Left ventricle myocardium inferior (tissue), 1 donor: Measurements from ENCODE around the gene IQCB1. TPM values are rescaled to one million over a fixed set of nuclear protein-coding genes. Genes with fewer than 3 reads are reported as not detected.
A peak's percentile ranks its signal among the peaks of the same experiment; 100 is the strongest.

Experiments used
- DNase-seq: peaks from one replicate; pipeline ENCODE4 v3.0.0-alpha.2; 2020
- H3K27ac ChIP-seq: fragments of 200-600 bp; replicated peaks from 2 replicates; pipeline ENCODE4 v1.8.0; 2021
- H3K27me3 ChIP-seq: fragments of 200-600 bp; 2 replicates; pipeline ENCODE4 v1.8.0; 2021; ENCODE audit warnings: low read depth
- H3K36me3 ChIP-seq: fragments of 200-600 bp; 2 replicates; pipeline ENCODE4 v1.8.0; 2021
- H3K4me1 ChIP-seq: fragments of 200-600 bp; 2 replicates; pipeline ENCODE4 v1.8.0; 2021
- H3K4me3 ChIP-seq: fragments of 200-600 bp; 2 replicates; pipeline ENCODE4 v1.8.0; 2021; ENCODE audit warnings: mild to moderate bottlenecking, moderate library complexity
- H3K9me3 ChIP-seq: fragments of 200-600 bp; replicated peaks from 2 replicates; pipeline ENCODE4 v1.8.0; 2021
- CTCF ChIP-seq: fragments of 200-600 bp; IDR thresholded peaks from 2 replicates; pipeline ENCODE4 v1.8.0; 2021; ENCODE audit warnings: antibody characterized with exemption, mild to moderate bottlenecking, borderline replicate concordance
- intact Hi-C: fragments of 100-400 bp; cut with micrococcal nuclease; formaldehyde crosslinking; loops from one replicate; pipeline ENCODE4 v1.11.0; 2022
- long read RNA-seq: library from polyadenylated mRNA; unstranded; transcript quantifications from one replicate; pipeline ENCODE4 v2.0.0, GENCODE V29; 2021
- total RNA-seq: library from RNA; stranded (reverse); fragmentation: NEBNext Ultra II Directional; extraction: Animal tissue kit (Norgen Biotek cat#: 25700); gene quantifications from one replicate; pipeline ENCODE4 v1.2.1, GENCODE V29; 2021
- donor health status: DM: no; HTN: yes; CAD: no; lungs with severe emphysema.

IQCB1 gene
- 5.7 TPM for total RNA-seq
- long read RNA-seq, transcript IQCB1-201 (15 exons, 2,594 nt), result major isoform, 13 of 20 reads
- long read RNA-seq, partial matches to known transcripts, result 2 of 20 reads
- long read RNA-seq, other reads (novel, unspliced or antisense), result 4 of 20 reads

- DNase-seq, result peak; percentile 93
- Histone ChIP-seq H3K4me3 (peak within 1 kb of the TSS; percentile 84), H3K27ac (peak within 1 kb of the TSS; percentile 79), H3K4me1 (peaks cover 28% of the 10 kb centered on the region), H3K36me3 (peaks cover 9% of the 10 kb centered on the region), H3K27me3 (no peaks in the 10 kb centered on the region), H3K9me3 (no peaks in the 10 kb centered on the region)
- intact Hi-C loops, result no loop called here
- no peak for TF ChIP-seq CTCF
These were observed at the start of gene IQCB1, which contains the start of gene EAF2 for GRCh38 chr3:121834671-121835464. Gene IQCB1 (minus strand): TSS chr3:121835060. CDS start chr3:121828960, 6,100 bp downstream. Gene EAF2 (plus strand): TSS chr3:121835209. CDS start chr3:121835286, 77 bp downstream.

GRCh38 chr3:121883507-121883906, 48.6 kb upstream of the IQCB1 start:
- intact Hi-C loops, result no loop called here
- no peak overlapping the region for H3K27ac ChIP-seq
- H3K4me1 ChIP-seq, result no peaks in the 10 kb centered on the region
- H3K4me3 ChIP-seq, result no peak overlapping the region
- no peaks in the 10 kb centered on the region for H3K9me3 ChIP-seq
- no peak for DNase-seq
- H3K36me3 ChIP-seq, result no peaks in the 10 kb centered on the region
- TF ChIP-seq CTCF, result peak; percentile 36
- no peaks in the 10 kb centered on the region for H3K27me3 ChIP-seq

GRCh38 chr3:121878411-121878810, 43.6 kb upstream of the IQCB1 start:
- peaks cover under 1% of the 10 kb centered on the region for H3K36me3 ChIP-seq
- no peaks in the 10 kb centered on the region for H3K4me1 ChIP-seq
- no peak for TF ChIP-seq CTCF
- no peak for DNase-seq
- no peaks in the 10 kb centered on the region for H3K27me3 ChIP-seq
- no peak overlapping the region for H3K4me3 ChIP-seq
- intact Hi-C loops, result no loop called here
- no peak overlapping the region for H3K27ac ChIP-seq
- no peaks in the 10 kb centered on the region for H3K9me3 ChIP-seq

- Histone ChIP-seq H3K9me3 (no peaks in the 10 kb centered on the region), H3K27me3 (no peaks in the 10 kb centered on the region), H3K27ac (no peak overlapping the region), H3K4me1 (no peaks in the 10 kb centered on the region), H3K36me3 (peaks cover 8% of the 10 kb centered on the region), H3K4me3 (no peak overlapping the region)
- intact Hi-C loops, result no loop called here
- no peak for TF ChIP-seq CTCF
- no peak for DNase-seq
These were observed 36.6 kb upstream of the IQCB1 start for GRCh38 chr3:121871430-121871829.

GRCh38 chr3:121870717-121871116, 35.9 kb upstream of the IQCB1 start:
- intact Hi-C loops, result no loop called here

More at GRCh38 chr3:121870717-121871116, 35.9 kb upstream of the IQCB1 start:
- Histone ChIP-seq H3K27me3 (no peaks in the 10 kb centered on the region), H3K4me3 (no peak overlapping the region), H3K4me1 (no peaks in the 10 kb centered on the region), H3K9me3 (no peaks in the 10 kb centered on the region), H3K27ac (no peak overlapping the region), H3K36me3 (peaks cover 8% of the 10 kb centered on the region)
- DNase-seq, result no peak
- no peak for TF ChIP-seq CTCF
